ENCODE measurements around the gene MGST2. TPM values are rescaled to one million over a fixed set of nuclear protein-coding genes. Genes with fewer than 3 reads are reported as not detected.

MGST2 gene
- total and polyA plus RNA-seq, 4 donors = 51.7 to 171 (median 60.1) TPM

DNA sequence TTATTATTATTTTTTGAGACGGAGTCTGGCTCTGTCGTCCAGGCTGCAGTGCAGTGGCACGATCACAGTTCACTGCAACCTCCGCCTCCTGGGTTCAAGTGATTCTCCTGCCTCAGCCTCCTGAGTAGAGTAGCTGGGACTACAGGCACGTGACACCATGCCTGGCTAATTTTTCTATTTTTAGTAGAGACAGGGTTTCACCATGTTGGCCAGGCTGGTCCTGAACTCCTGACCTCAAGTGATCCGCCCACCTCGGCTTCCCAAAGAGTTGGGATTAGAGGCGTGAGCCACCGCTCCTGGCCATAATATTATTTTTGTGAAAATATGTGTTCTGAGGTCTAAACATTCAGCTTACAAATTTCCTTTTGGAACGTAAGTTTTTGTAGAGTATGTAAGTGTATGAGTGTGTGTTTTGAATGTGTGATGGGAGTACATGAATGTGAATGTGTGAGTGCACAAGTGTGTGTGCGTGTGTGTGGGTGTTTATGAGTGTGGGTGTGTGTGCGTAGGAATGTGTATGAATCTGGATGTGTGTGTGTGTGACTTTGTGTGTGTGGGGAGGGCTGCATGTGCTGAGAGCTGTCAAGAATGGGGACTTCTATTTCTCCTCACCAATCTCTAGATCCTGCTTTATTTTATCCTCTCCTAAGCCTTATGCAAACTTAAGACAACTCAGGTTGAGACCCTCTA, 5.7 kb upstream of the MGST2 start:
- DNase-seq (no peak), ATAC-seq (ENCODE audit: insufficient read depth, low FRiP score) (no peak)
- H3K27me3 ChIP-seq (ENCODE audit: control insufficient read depth in 3 of 3, insufficient read depth in 3 of 3, low read length in 2 of 3) = no peaks in the 10 kb centered on the region
- no peak overlapping the region for H3K27ac ChIP-seq (ENCODE audit: low read depth in 1 of 2, low read length in 1 of 2)
- no peak overlapping the region for H3K9ac ChIP-seq (ENCODE audit: insufficient read depth in 1 of 2, low read length in 2 of 2)
- no peak overlapping the region for H3K4me3 ChIP-seq
- TF ChIP-seq CTCF (IDR thresholded peaks at IDR 0.05; ENCODE audit: control extremely low read depth, extremely low read depth) = no peak
- H3K36me3 ChIP-seq (ENCODE audit: control insufficient read depth in 4 of 4, insufficient read depth in 4 of 4, low read length in 4 of 4) = no peaks in the 10 kb centered on the region
- WGBS, 2 donors = 91 to 94% methylated on average over 12 of the region's 12 CpGs
- H3K9me3 ChIP-seq (ENCODE audit: control insufficient read depth in 4 of 4, insufficient read depth in 3 of 4, low read length in 3 of 4) = no peaks in the 10 kb centered on the region
- H3K4me1 ChIP-seq (ENCODE audit: control insufficient read depth in 5 of 5, insufficient read depth in 5 of 5, low read length in 5 of 5) = peaks cover 0 to 10% (median 2%) of the 10 kb centered on the region in 5 donors

DNA sequence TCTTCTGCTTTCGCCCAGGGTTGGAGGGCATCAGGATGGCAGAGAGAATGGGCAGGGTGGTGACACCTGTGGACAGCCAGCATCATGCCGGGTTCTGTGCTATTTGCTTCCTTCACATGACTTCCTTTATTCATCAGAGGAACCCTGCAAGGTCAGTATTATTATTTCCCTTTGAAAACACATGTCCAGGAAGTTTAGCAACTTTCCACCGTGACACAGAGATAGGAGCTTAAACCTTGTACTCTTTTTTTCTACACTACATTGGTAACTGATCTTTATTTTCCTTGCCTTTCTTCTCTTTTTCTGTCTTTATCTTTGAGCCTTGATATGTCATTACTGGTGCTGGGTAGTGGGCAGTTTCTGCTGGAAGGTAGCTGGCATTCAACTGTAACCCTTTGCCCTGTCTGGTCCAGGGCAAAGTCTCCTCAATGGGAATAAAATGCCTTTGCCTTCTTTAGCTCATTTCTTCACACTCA, 5.0 kb upstream of the MGST2 start:
- H3K27ac ChIP-seq (ENCODE audit: low read depth in 1 of 2, low read length in 1 of 2) = no peak overlapping the region

DNA sequence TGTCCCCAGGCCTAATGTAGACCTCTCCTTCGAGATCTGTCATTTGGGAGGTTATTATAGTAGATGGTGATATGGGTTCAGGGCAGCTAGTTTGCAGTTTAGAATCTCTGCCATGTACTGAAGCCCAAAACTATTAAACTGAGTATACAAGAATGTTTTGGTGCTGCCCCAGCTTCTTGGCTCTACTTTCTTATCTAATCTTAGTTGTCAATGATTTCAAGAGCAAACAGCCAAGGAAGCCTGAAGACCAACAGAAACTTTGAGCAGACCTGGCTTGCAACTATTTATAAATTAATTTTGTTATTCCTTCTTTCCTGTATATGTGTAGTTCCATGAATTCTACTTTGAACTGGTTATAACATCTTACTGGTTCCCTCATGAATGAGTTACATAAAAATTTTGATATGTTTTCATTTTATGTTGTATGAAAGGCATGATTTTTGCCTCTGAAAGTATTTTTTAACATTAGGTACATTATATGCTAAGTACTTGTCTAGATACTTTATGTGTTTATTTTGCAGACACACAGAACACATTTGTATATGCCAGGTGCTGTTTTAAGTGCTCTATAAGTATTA, 2.0 kb upstream of the MGST2 start:
- Histone ChIP-seq H3K27me3 (ENCODE audit: control insufficient read depth in 3 of 3, insufficient read depth in 3 of 3, low read length in 2 of 3) (no peaks in the 10 kb centered on the region), H3K9me3 (ENCODE audit: control insufficient read depth in 4 of 4, insufficient read depth in 3 of 4, low read length in 3 of 4) (no peaks in the 10 kb centered on the region), H3K9ac (ENCODE audit: insufficient read depth in 1 of 2, low read length in 2 of 2) (no peak overlapping the region), H3K4me1 (ENCODE audit: control insufficient read depth in 5 of 5, insufficient read depth in 5 of 5, low read length in 5 of 5) (peaks cover 4 to 20% (median 8%) of the 10 kb centered on the region in 5 donors), H3K4me3 (no peak overlapping the region), H3K36me3 (ENCODE audit: control insufficient read depth in 4 of 4, insufficient read depth in 4 of 4, low read length in 4 of 4) (no peaks in the 10 kb centered on the region), H3K27ac (ENCODE audit: low read depth in 1 of 2, low read length in 1 of 2) (no peak overlapping the region)
- ATAC-seq (ENCODE audit: insufficient read depth, low FRiP score) (no peak), DNase-seq (peak in 1 of 3 donors; percentile 29)
- 74 to 100% methylated on average over 1 of the region's 1 CpG for WGBS, 2 donors
- TF ChIP-seq CTCF (IDR thresholded peaks at IDR 0.05; ENCODE audit: control extremely low read depth, extremely low read depth) = no peak

More for the DNA sequence above, 5.0 kb upstream of the MGST2 start:
- Histone ChIP-seq H3K9me3 (ENCODE audit: control insufficient read depth in 4 of 4, insufficient read depth in 3 of 4, low read length in 3 of 4) (no peaks in the 10 kb centered on the region), H3K9ac (ENCODE audit: insufficient read depth in 1 of 2, low read length in 2 of 2) (no peak overlapping the region), H3K36me3 (ENCODE audit: control insufficient read depth in 4 of 4, insufficient read depth in 4 of 4, low read length in 4 of 4) (no peaks in the 10 kb centered on the region), H3K27me3 (ENCODE audit: control insufficient read depth in 3 of 3, insufficient read depth in 3 of 3, low read length in 2 of 3) (no peaks in the 10 kb centered on the region), H3K4me3 (no peak overlapping the region), H3K4me1 (ENCODE audit: control insufficient read depth in 5 of 5, insufficient read depth in 5 of 5, low read length in 5 of 5) (peaks cover 0 to 10% (median 2%) of the 10 kb centered on the region in 5 donors)
- ATAC-seq (ENCODE audit: insufficient read depth, low FRiP score) = no peak
- DNase-seq = peak in 1 of 3 donors; percentile 48
- no peak for TF ChIP-seq CTCF (IDR thresholded peaks at IDR 0.05; ENCODE audit: control extremely low read depth, extremely low read depth)
- 34 to 48% methylated on average over 3 of the region's 3 CpGs for WGBS, 2 donors

Data from lung (tissue), 12 donors.